Activated naive CD8-positive, alpha-beta T cell treated with anti-CD3 and anti-CD28 coated beads, Interleukin-2, amount 10 ng/mL, durations not matched to agents 7 days and 5 days (primary cell): ENCODE measurements around the gene BCAS3. TPM values are rescaled to one million over a fixed set of nuclear protein-coding genes. Genes with fewer than 3 reads are reported as not detected.

Experiments
- total RNA-seq, 2 experiments: library from RNA; stranded (reverse); gene quantifications; one replicate each; pipeline ENCODE4 v1.2.3, GENCODE V29; 2021

The BCAS3 gene
- total RNA-seq, 2 experiments from 2014 or later, result 21.6 to 27.3 TPM

Other genes starting within 250 kb of the BCAS3 start
- 10 to 100 TPM; 29.8 to 32.9 TPM for gene APPBP2, start 151.6 kb upstream of the BCAS3 start, total RNA-seq
- gene PPM1D, start 77.7 kb upstream of the BCAS3 start, total RNA-seq, result 10 to 100 TPM; 17.1 to 17.5 TPM